ENCODE data around the gene ACVR1B. TPM values are rescaled to one million over a fixed set of nuclear protein-coding genes. Genes with fewer than 3 reads are reported as not detected.

Gene ACVR1B
- total and polyA plus RNA-seq, 2 experiments from 2014 or later, result 5.7 to 22.4 TPM

DNA sequence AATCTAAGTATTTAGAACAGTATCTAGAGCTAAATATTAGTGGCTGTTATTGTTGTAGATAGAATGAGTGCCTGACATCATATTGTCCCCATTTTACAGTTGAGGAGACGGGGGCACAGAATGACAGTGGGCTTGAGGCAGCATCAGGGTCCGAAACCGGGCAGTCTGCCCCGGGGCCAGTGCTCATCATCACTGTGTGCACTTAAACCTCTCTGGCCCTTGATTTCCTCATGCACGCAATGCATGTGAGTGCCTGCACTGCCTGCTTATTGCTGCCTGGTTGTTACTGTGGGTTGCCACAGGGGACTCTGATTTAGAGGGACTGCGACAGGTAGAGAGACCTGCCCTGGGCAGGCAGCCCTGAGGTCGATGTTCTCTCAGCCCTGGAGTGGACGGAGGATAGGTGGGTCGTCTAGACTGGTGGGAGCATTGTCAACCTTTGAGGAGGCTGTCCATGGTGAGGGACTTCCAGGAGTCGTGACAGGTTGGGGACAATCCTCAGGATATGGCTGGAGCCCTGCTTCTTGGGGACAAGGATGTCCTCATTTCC is 34.4 kb upstream of the ACVR1B start:
- no peaks in the 10 kb centered on the region for H4K20me1 ChIP-seq (ENCODE audit: insufficient read depth, poor library complexity, severe bottlenecking)
- H3K4me1 ChIP-seq (ENCODE audit: insufficient read depth), result peaks cover 15% of the 10 kb centered on the region
- no peak overlapping the region for H2AFZ ChIP-seq
- H3K4me3 ChIP-seq, result no peak overlapping the region
- 87% methylated on average over 10 of the region's 10 CpGs for WGBS (ENCODE audit: low lambda C conversion rate, missing lambda C conversion rate)
- DNase-seq (ENCODE audit: low spot score), result no peak
- H3K79me2 ChIP-seq, result no peaks in the 10 kb centered on the region
- H3K36me3 ChIP-seq (replicated peaks; ENCODE audit: insufficient read depth, low read depth), result no peaks in the 10 kb centered on the region
- H3K4me2 ChIP-seq, result no peak overlapping the region
- no peak overlapping the region for H3K27ac ChIP-seq
- H3K9me3 ChIP-seq (ENCODE audit: low read depth), result no peaks in the 10 kb centered on the region
- H3K27me3 ChIP-seq, result no peaks in the 10 kb centered on the region
- no peak for TF ChIP-seq CTCF (IDR thresholded peaks at IDR 0.05; ENCODE audit: poor library complexity)
- TF ChIP-seq EZH2 (IDR thresholded peaks at IDR 0.05; ENCODE audit: borderline replicate concordance), result no peak
- no peak for TF ChIP-seq EZH2phosphoT487 (IDR thresholded peaks at IDR 0.05; ENCODE audit: low read depth, severe bottlenecking, unreplicated experiment)
- H3K9me2 ChIP-seq (replicated peaks; ENCODE audit: insufficient read depth), result no peaks in the 10 kb centered on the region

- no peaks in the 10 kb centered on the region for H3K9me2 ChIP-seq (replicated peaks; ENCODE audit: insufficient read depth)
- no peaks in the 10 kb centered on the region for H3K79me2 ChIP-seq
- no peaks in the 10 kb centered on the region for H4K20me1 ChIP-seq (ENCODE audit: insufficient read depth, poor library complexity, severe bottlenecking)
- WGBS (ENCODE audit: low lambda C conversion rate, missing lambda C conversion rate), result 48% methylated on average over 16 of the region's 16 CpGs
- H3K9me3 ChIP-seq (ENCODE audit: low read depth), result no peaks in the 10 kb centered on the region
- no peak overlapping the region for H3K4me3 ChIP-seq
- no peak for DNase-seq (ENCODE audit: low spot score)
- H3K27ac ChIP-seq, result no peak overlapping the region
- H3K27me3 ChIP-seq, result no peaks in the 10 kb centered on the region
- no peak overlapping the region for H3K4me2 ChIP-seq
- no peak for TF ChIP-seq CTCF (IDR thresholded peaks at IDR 0.05; ENCODE audit: poor library complexity)
- TF ChIP-seq EZH2phosphoT487 (IDR thresholded peaks at IDR 0.05; ENCODE audit: low read depth, severe bottlenecking, unreplicated experiment), result no peak
- no peak for TF ChIP-seq EZH2 (IDR thresholded peaks at IDR 0.05; ENCODE audit: borderline replicate concordance)
- no peaks in the 10 kb centered on the region for H3K36me3 ChIP-seq (replicated peaks; ENCODE audit: insufficient read depth, low read depth)
- H3K4me1 ChIP-seq (ENCODE audit: insufficient read depth), result peaks cover 16% of the 10 kb centered on the region
- no peak overlapping the region for H2AFZ ChIP-seq
Measured at GRCh38 chr12:51917746-51918453, 33.6 kb upstream of the ACVR1B start.

DNA sequence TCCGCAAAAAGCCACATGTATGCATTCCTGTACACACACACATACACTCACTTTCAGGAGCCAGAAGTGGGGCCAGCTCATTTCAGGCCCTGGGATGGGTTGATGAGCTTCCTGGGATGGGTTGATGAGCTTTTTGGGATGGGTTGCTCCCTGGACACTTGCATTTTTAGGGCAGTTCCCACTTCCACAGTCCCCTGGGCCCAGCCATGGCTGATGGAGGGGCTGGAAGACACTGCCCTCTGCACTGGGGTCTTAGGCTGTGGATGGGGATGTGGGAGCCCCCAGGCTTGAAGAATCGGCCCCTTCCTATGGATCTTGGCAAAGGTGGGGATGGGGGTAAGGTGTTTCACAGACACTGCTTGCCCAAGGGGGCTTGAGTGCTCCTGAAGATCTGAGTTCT is 31.5 kb upstream of the ACVR1B start:
- H3K27ac ChIP-seq, result no peak overlapping the region
- no peak for DNase-seq (ENCODE audit: low spot score)
- H3K9me3 ChIP-seq (ENCODE audit: low read depth), result no peaks in the 10 kb centered on the region
- H3K9me2 ChIP-seq (replicated peaks; ENCODE audit: insufficient read depth), result no peaks in the 10 kb centered on the region
- no peak overlapping the region for H2AFZ ChIP-seq
- H4K20me1 ChIP-seq (ENCODE audit: insufficient read depth, poor library complexity, severe bottlenecking), result no peaks in the 10 kb centered on the region
- no peaks in the 10 kb centered on the region for H3K79me2 ChIP-seq
- H3K4me2 ChIP-seq, result no peak overlapping the region
- no peak overlapping the region for H3K4me3 ChIP-seq
- H3K36me3 ChIP-seq (replicated peaks; ENCODE audit: insufficient read depth, low read depth), result no peaks in the 10 kb centered on the region
- TF ChIP-seq EZH2phosphoT487 (IDR thresholded peaks at IDR 0.05; ENCODE audit: low read depth, severe bottlenecking, unreplicated experiment) (no peak), EZH2 (IDR thresholded peaks at IDR 0.05; ENCODE audit: borderline replicate concordance) (no peak)
- H3K4me1 ChIP-seq (ENCODE audit: insufficient read depth), result peaks cover 24% of the 10 kb centered on the region
- no peaks in the 10 kb centered on the region for H3K27me3 ChIP-seq
- WGBS (ENCODE audit: low lambda C conversion rate, missing lambda C conversion rate), result 94% methylated on average over 2 of the region's 2 CpGs

GRCh38 chr12:51921017-51921725 is 30.3 kb upstream of the ACVR1B start:
- Histone ChIP-seq H3K4me2 (no peak overlapping the region), H3K27me3 (no peaks in the 10 kb centered on the region), H3K9me3 (ENCODE audit: low read depth) (no peaks in the 10 kb centered on the region), H3K27ac (no peak overlapping the region), H2AFZ (no peak overlapping the region), H3K36me3 (replicated peaks; ENCODE audit: insufficient read depth, low read depth) (no peaks in the 10 kb centered on the region), H4K20me1 (ENCODE audit: insufficient read depth, poor library complexity, severe bottlenecking) (no peaks in the 10 kb centered on the region), H3K9me2 (replicated peaks; ENCODE audit: insufficient read depth) (no peaks in the 10 kb centered on the region), H3K79me2 (no peaks in the 10 kb centered on the region), H3K4me3 (no peak overlapping the region), H3K4me1 (ENCODE audit: insufficient read depth) (peaks cover 24% of the 10 kb centered on the region)
- no peak for DNase-seq (ENCODE audit: low spot score)
- WGBS (ENCODE audit: low lambda C conversion rate, missing lambda C conversion rate), result 50% methylated on average over 6 of the region's 7 CpGs
- no peak for TF ChIP-seq CTCF (IDR thresholded peaks at IDR 0.05; ENCODE audit: poor library complexity)
- TF ChIP-seq EZH2 (IDR thresholded peaks at IDR 0.05; ENCODE audit: borderline replicate concordance), result no peak
